GM21515 (cell line): ENCODE data around the gene FOXO1.

ENCODE experiments used
- ATAC-seq: cut with Tn5 transposase; IDR thresholded peaks from one replicate; pipeline ENCODE4 v1.9.1; 2021; ENCODE audit not compliant: unreplicated experiment

The FOXO1 gene

DNA sequence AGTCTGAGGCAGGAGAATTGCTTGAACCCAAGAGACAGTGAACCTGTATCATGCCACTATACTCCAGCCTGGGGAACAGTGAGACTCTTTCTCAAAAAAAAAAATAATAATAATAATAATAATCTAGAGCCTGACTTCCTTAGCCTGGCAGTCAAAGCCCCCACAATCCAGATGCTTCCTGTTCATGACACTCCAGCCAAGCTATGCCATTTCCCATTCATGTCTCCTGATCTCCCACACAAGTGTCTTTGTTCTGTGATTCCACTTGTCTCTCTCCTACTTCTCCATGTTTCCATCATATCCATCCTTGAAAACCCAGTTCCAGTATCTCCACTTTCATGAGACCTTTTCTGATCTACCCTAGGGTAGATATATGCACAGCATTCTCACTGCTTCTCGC lies 150.7 kb downstream of the FOXO1 start:
- ATAC-seq, result no peak

DNA sequence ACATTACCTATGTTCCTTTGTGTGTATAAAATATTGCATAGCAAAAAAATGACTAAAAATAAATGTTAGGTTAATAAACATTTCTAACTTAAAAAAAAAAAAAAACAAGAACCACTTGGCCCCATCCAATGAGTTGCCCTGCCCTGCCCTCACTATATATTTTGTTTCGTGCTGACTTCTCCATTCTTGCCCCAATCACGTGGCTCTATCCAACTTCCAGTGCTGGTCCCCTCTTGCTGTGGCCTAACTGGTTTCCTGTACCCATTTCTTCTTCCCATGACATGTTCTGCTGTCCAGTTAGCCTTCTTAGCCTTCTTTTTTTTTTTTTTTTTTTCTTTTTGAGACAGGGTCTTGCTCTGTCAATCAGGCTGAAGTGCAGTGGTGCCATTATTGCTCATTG lies 151.6 kb downstream of the FOXO1 start:
- ATAC-seq, result no peak

DNA sequence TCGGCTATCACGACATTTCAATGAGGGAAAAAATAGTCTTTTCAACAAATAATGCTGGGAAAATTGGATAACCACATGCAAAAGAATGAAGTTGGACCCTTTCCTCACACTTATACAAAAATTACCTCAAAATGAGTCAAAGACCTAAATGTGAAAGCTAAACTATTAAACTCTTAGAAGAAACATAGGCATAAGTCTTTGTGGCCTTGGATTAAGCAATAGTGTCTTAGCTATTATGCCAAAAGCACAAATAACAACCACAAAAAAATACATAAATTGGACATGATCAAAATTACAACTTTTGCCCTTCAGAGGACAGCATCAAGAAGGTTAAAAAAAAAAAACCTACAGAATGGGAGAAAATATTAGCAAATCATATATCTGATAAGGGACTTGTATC lies 156.6 kb downstream of the FOXO1 start:
- no peak for ATAC-seq

GRCh38 chr13:40508767-40509342 lies 157.6 kb downstream of the FOXO1 start:
- ATAC-seq, result no peak

- no peak for ATAC-seq
These were observed 158.3 kb downstream of the FOXO1 start for GRCh38 chr13:40508127-40508526.

DNA sequence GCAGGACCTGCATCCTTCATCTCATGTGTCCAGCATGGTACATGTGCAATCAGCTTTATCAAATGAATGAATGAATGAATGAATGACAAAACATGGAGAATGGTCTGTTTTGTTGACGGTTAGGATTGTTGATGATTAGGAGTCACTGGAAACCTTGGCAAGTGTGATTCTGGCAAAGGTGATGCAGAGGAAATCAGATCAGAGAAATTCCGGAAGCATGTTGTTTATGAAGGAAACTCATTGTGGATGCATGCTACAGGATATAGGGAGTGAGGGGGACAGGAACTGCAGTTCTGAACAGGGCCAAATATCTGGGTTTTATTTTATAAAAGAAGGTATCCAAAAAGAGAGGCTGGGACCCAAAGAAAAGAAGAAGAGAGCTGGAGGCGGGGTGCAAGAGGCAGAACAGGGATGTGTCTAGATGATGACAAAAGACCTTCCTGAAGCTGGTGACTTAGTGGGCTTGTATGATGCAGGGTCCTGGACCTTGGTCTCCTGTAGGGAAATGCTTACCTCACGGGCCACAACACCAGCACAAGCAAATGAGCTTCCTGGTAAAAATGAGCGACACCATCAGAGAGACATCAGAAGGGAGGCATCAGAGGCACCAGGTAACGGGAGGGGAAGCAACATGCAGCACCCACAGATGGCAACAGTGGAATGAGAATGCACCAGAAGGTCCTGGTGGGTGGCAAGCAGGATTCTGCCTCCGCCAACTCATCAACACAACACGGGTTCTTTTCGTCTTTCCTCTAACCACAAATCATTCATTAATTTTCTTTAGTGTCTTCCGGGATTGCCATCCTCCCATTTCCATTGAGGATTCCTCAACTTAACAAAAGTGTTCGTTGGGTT lies 159.6 kb downstream of the FOXO1 start:
- ATAC-seq, result no peak
